Tibial nerve (tissue), 4 donors: ENCODE results near the gene COL4A5.

Experiments used
- EP300 ChIP-seq, 2 donors: sonication (generic); formaldehyde crosslinking; IDR thresholded peaks; one replicate each; pipeline ENCODE4 v1.6.1; 2017; ENCODE audit warnings: antibody characterized with exemption in 2 of 2, mild to moderate bottlenecking in 1 of 2
- POLR2A ChIP-seq, 2 donors: fragments of 450-650 bp; IDR thresholded peaks; one replicate each; pipeline ENCODE4 v1.6.1; 2017; ENCODE audit warnings: antibody characterized with exemption in 2 of 2, mild to moderate bottlenecking in 2 of 2, moderate library complexity in 2 of 2
- TF ChIP-seq, protein P1 (sequence below), 5 experiments: fragments of 200-600 bp in 3 of 5; fragments of 450-650 bp in 2 of 5; sonication (generic) in 3 of 5; IDR thresholded peaks; one replicate each; pipeline ENCODE4 v1.5.1; 2016 to 2019; ENCODE audit warnings: antibody characterized with exemption in 5 of 5, mild to moderate bottlenecking in 3 of 5, moderate library complexity in 2 of 5

DNA sequence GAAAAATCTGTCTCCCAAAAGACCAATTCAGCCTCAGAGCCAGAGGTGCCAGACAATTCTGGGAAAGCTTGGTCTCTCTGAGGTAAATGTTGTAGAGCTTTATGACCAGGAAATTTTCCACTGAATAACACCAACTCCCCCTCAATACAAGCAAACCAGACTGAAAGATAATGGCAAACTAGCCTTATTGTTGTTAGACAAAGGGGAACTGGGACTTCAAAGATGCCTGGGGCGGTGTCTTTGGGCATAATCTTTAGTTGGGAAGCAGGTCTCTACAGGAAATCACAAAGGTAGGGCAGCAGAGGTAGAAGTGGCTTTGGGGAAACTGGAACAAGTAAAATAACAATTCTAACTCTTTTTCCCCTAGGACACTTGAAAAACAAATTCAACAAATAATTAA lies 13.4 kb upstream of the COL4A5 start:
- TF ChIP-seq POLR2A (IDR thresholded peaks at IDR 0.05) (no peak), EP300 (IDR thresholded peaks at IDR 0.05) (no peak)
- TF ChIP-seq, protein P1, sequence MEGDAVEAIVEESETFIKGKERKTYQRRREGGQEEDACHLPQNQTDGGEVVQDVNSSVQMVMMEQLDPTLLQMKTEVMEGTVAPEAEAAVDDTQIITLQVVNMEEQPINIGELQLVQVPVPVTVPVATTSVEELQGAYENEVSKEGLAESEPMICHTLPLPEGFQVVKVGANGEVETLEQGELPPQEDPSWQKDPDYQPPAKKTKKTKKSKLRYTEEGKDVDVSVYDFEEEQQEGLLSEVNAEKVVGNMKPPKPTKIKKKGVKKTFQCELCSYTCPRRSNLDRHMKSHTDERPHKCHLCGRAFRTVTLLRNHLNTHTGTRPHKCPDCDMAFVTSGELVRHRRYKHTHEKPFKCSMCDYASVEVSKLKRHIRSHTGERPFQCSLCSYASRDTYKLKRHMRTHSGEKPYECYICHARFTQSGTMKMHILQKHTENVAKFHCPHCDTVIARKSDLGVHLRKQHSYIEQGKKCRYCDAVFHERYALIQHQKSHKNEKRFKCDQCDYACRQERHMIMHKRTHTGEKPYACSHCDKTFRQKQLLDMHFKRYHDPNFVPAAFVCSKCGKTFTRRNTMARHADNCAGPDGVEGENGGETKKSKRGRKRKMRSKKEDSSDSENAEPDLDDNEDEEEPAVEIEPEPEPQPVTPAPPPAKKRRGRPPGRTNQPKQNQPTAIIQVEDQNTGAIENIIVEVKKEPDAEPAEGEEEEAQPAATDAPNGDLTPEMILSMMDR (IDR thresholded peaks at IDR 0.05) = no peak
